Measurements from ENCODE around the gene WFDC2.

The WFDC2 gene

GRCh38 chr20:45515147-45515913, 45.8 kb downstream of the WFDC2 start, which contains the start of gene SPINT3:
SPINT3 (minus strand) TSS chr20:45515622; CDS start chr20:45515608, 14 bp downstream.
- TF ChIP-seq REST (IDR thresholded peaks at IDR 0.05; ENCODE audit: low read depth) (peak; percentile 82), NFIC (IDR thresholded peaks at IDR 0.05) (no peak)

GRCh38 chr20:45518282-45518681, 48.7 kb downstream of the WFDC2 start:
- TF ChIP-seq YY1 (IDR thresholded peaks at IDR 0.05; ENCODE audit: low read depth) (no peak), NFIC (IDR thresholded peaks at IDR 0.05) (peak; percentile 60), TAF1 (IDR thresholded peaks at IDR 0.05; ENCODE audit: low read depth) (no peak)

GRCh38 chr20:45523821-45524220, 54.3 kb downstream of the WFDC2 start:
- TF ChIP-seq MAX (IDR thresholded peaks at IDR 0.05): no peak
- no peak for TF ChIP-seq NFIC (IDR thresholded peaks at IDR 0.05)
- no peak for TF ChIP-seq CEBPB (IDR thresholded peaks at IDR 0.05)
- no peak for TF ChIP-seq TEAD4 (IDR thresholded peaks at IDR 0.05)
- TF ChIP-seq FOXM1 (IDR thresholded peaks at IDR 0.05; ENCODE audit: borderline replicate concordance, low read depth): no peak
- TF ChIP-seq USF1 (IDR thresholded peaks at IDR 0.05): no peak
- TF ChIP-seq RAD21 (IDR thresholded peaks at IDR 0.05; ENCODE audit: low read depth): no peak

DNA sequence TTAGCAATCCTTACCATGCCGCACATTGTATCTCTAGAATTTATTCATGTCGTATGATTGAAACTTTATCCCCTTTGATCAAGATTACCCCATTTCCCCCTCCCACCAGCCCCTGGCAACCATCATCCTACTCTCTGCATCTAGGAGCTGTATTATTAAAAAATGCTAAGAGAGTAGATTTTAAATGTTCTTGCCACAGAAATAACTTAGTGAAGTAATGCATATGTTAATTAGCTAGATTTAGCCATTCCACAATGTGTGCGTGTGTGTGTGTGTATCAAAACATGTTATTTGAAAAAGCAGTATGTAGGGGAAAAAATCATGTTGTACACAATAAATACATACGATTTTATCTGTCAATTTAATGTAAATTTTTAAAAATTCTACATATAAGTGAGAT, 57.7 kb downstream of the WFDC2 start:
- TF ChIP-seq TEAD4 (IDR thresholded peaks at IDR 0.05) (no peak), REST (IDR thresholded peaks at IDR 0.05; ENCODE audit: low read depth) (no peak), YY1 (IDR thresholded peaks at IDR 0.05; ENCODE audit: low read depth) (no peak), RAD21 (IDR thresholded peaks at IDR 0.05; ENCODE audit: low read depth) (no peak), USF1 (IDR thresholded peaks at IDR 0.05) (no peak)
